Suprapubic skin (tissue), 4 donors: ENCODE results near the gene SAMD11. TPM values are rescaled to one million over a fixed set of nuclear protein-coding genes. Genes with fewer than 3 reads are reported as not detected.
"Not testable (repeated sequence)": the region's sequence is repeated elsewhere in the genome, so short reads cannot be mapped to it uniquely, and the experiment has no call there.

Experiments used
- DNase-seq, 2 donors: peaks; one replicate each; pipeline ENCODE4 v3.0.0-alpha.2; 2019; ENCODE audit warnings: low spot score in 2 of 2
- H3K27ac ChIP-seq: fragments of 200-600 bp; sonication (generic); one replicate; pipeline ENCODE4 v1.5.1; 2019
- H3K27me3 ChIP-seq: fragments of 200-600 bp; sonication (generic); one replicate; pipeline ENCODE4 v1.5.1; 2019
- H3K36me3 ChIP-seq: fragments of 200-600 bp; sonication (generic); one replicate; pipeline ENCODE4 v1.5.1; 2019
- H3K4me1 ChIP-seq: fragments of 200-600 bp; sonication (generic); one replicate; pipeline ENCODE4 v1.5.1; 2019
- H3K4me3 ChIP-seq: fragments of 200-600 bp; sonication (generic); one replicate; pipeline ENCODE4 v1.5.1; 2019; ENCODE audit warnings: mild to moderate bottlenecking
- H3K9me3 ChIP-seq: fragments of 200-600 bp; sonication (generic); one replicate; pipeline ENCODE4 v1.5.1; 2019
- CTCF ChIP-seq, 2 donors: fragments of 200-600 bp in 1 of 2; fragments of 450-650 bp in 1 of 2; sonication (generic) in 1 of 2; IDR thresholded peaks; one replicate each; pipeline ENCODE4 v1.5.1; 2016 to 2019; ENCODE audit warnings: antibody characterized with exemption in 2 of 2, mild to moderate bottlenecking in 1 of 2, moderate library complexity in 1 of 2
- EP300 ChIP-seq: sonication (generic); formaldehyde crosslinking; IDR thresholded peaks from one replicate; pipeline ENCODE4 v1.6.1; 2017; ENCODE audit warnings: antibody characterized with exemption
- POLR2A ChIP-seq, 2 donors: fragments of 450-650 bp; IDR thresholded peaks; one replicate each; pipeline ENCODE4 v1.6.1; 2017; ENCODE audit warnings: antibody characterized with exemption in 2 of 2, mild to moderate bottlenecking in 2 of 2, moderate library complexity in 2 of 2
- POLR2AphosphoS5 ChIP-seq, 3 donors: sonication (generic); formaldehyde crosslinking; IDR thresholded peaks; one replicate each; pipeline ENCODE4 v1.6.1; 2017; ENCODE audit warnings: antibody characterized with exemption in 3 of 3
- WGBS: methylation state at CpG from one replicate; pipeline ENCODE4 v1.1.5; 2018; 5-methylcytosine and 5-hydroxymethylcytosine counted together
- total RNA-seq, 4 donors: library from RNA; depleted of rRNA; stranded (reverse); fragments of >200 nt; gene quantifications; one replicate each; pipeline ENCODE4 v1.1.0, GENCODE V29; 2016

The SAMD11 gene
- 1 to 10 TPM in 2 of 4 donors, under 1 TPM in 1, not detected in 1; 0.85 to 2.0 (median 1.5) TPM for total RNA-seq

- Histone ChIP-seq H3K36me3 (no peaks in the 10 kb centered on the region), H3K27me3 (peaks cover 98% of the 10 kb centered on the region), H3K9me3 (no peaks in the 10 kb centered on the region), H3K4me1 (peaks cover 58% of the 10 kb centered on the region), H3K27ac (no peak within 1 kb of the TSS), H3K4me3 (peak within 1 kb of the TSS; percentile 61)
- 16% methylated on average over 10 of the region's 72 CpGs for WGBS
- TF ChIP-seq POLR2AphosphoS5 (IDR thresholded peaks at IDR 0.05) (no peak), EP300 (no peak), POLR2A (IDR thresholded peaks at IDR 0.05) (no peak), CTCF (IDR thresholded peaks at IDR 0.05) (no peak)
- no peak for DNase-seq
Observed at GRCh38 chr1:923131-923990, at the start of gene SAMD11. Gene SAMD11, plus strand, starts transcription at chr1:923923. Its CDS starts 509 bp downstream, at chr1:924432.

GRCh38 chr1:876428-877208, 47.1 kb upstream of the SAMD11 start:
- DNase-seq, H3K27me3 ChIP-seq, H3K4me3 ChIP-seq, H3K36me3 ChIP-seq, H3K9me3 ChIP-seq, H3K27ac ChIP-seq, H3K4me1 ChIP-seq: not testable (repeated sequence)
- 74% methylated on average over 6 of the region's 8 CpGs for WGBS

- not testable (repeated sequence) for H3K36me3 ChIP-seq, H3K9me3 ChIP-seq, H3K4me3 ChIP-seq, DNase-seq, H3K4me1 ChIP-seq, H3K27ac ChIP-seq, H3K27me3 ChIP-seq
- 77% methylated on average over 5 of the region's 5 CpGs for whole genome bisulfite sequencing
Observed at GRCh38 chr1:877209-877986, 46.3 kb upstream of the SAMD11 start.

- not testable (repeated sequence) for H3K27ac ChIP-seq, H3K36me3 ChIP-seq, H3K4me1 ChIP-seq, H3K9me3 ChIP-seq, DNase-seq, H3K4me3 ChIP-seq
- peaks cover 16% of the 10 kb centered on the region for H3K27me3 ChIP-seq
- WGBS = 52% methylated on average over 2 of the region's 2 CpGs
Observed at GRCh38 chr1:880511-880910, 43.2 kb upstream of the SAMD11 start.

- H3K4me3 ChIP-seq, H3K36me3 ChIP-seq, H3K27ac ChIP-seq, H3K4me1 ChIP-seq, DNase-seq, H3K9me3 ChIP-seq: not testable (repeated sequence)
- H3K27me3 ChIP-seq = peaks cover 17% of the 10 kb centered on the region
- WGBS = 90% methylated on average over 2 of the region's 2 CpGs
Observed at GRCh38 chr1:880915-881314, 42.8 kb upstream of the SAMD11 start.

GRCh38 chr1:886311-886710, 37.4 kb upstream of the SAMD11 start:
- Histone ChIP-seq H3K4me3 (no peak overlapping the region), H3K4me1 (no peaks in the 10 kb centered on the region), H3K27ac (no peak overlapping the region), H3K27me3 (peaks cover 47% of the 10 kb centered on the region), H3K36me3 (no peaks in the 10 kb centered on the region), H3K9me3 (no peaks in the 10 kb centered on the region)
- TF ChIP-seq POLR2AphosphoS5 (IDR thresholded peaks at IDR 0.05) (no peak), POLR2A (IDR thresholded peaks at IDR 0.05) (no peak), CTCF (IDR thresholded peaks at IDR 0.05) (no peak), EP300 (no peak)
- DNase-seq = no peak
- WGBS = 100% methylated on average over 1 of the region's 1 CpG

- no peaks in the 10 kb centered on the region for H3K9me3 ChIP-seq
- H3K36me3 ChIP-seq = no peaks in the 10 kb centered on the region
- H3K27ac ChIP-seq = no peak overlapping the region
- TF ChIP-seq POLR2AphosphoS5 (IDR thresholded peaks at IDR 0.05) = no peak
- TF ChIP-seq EP300 = no peak
- TF ChIP-seq CTCF (IDR thresholded peaks at IDR 0.05) = no peak
- TF ChIP-seq POLR2A (IDR thresholded peaks at IDR 0.05) = no peak
- no peaks in the 10 kb centered on the region for H3K4me1 ChIP-seq
- no peak for DNase-seq
- peaks cover 47% of the 10 kb centered on the region for H3K27me3 ChIP-seq
- 93% methylated on average over 11 of the region's 11 CpGs for WGBS
- H3K4me3 ChIP-seq = no peak overlapping the region
Observed at GRCh38 chr1:886760-887159, 37.0 kb upstream of the SAMD11 start.
